ENCODE results near the gene PCNA. TPM values are rescaled to one million over a fixed set of nuclear protein-coding genes. Genes with fewer than 3 reads are reported as not detected.

PCNA gene
- polyA plus RNA-seq, 2 of the 4 experiments (the other 2 are of a cell fraction) = 445 to 450 TPM

DNA sequence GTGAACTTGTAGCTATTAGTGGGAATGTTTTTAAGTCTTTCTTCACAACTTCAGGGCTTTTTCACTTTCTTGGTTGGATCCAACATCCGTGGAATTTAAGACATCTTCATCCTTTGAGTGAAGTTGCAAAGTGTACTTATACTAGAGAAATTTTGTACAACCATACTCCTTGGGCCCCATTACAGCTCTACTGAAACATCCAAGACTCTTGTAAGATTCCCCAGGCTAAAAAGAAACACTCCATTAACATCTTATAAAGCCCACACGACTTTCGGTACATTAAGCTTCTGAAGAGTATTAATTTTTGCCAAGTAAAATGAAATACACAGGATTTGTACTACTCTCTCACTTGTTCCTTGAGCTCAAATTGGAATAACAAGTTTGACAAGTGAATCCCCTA, 5.4 kb downstream of the PCNA start:
- POLR2A ChIA-PET = no interaction called here
- Histone ChIP-seq H3K27ac (no peak overlapping the region), H3K4me3 (no peak overlapping the region), H3K4me2 (peak overlapping the region; percentile 84; the same call in 2 of the 3 replicates), H3K4me1 (peaks cover 35% of the 10 kb centered on the region), H3K9me3 (no peaks in the 10 kb centered on the region)
- no peak for ATAC-seq
- no peak for FAIRE-seq
- TF ChIP-seq ESRRA (IDR thresholded peaks at IDR 0.05; ENCODE audit: borderline replicate concordance, low read length) = no peak
- TF ChIP-seq MAZ (IDR thresholded peaks at IDR 0.05; ENCODE audit: borderline replicate concordance, low read depth, low read length) = no peak
- no peak for TF ChIP-seq POLR2AphosphoS2 (conservative IDR thresholded peaks at IDR 0.05; ENCODE audit: low read length)
- no peak for TF ChIP-seq JUNB (IDR thresholded peaks at IDR 0.05)
- no peak for TF ChIP-seq HDAC2 (IDR thresholded peaks at IDR 0.05)
- DNase-seq (ENCODE audit: low read depth in 1 of 2, low spot score in 1 of 2) = no peak
- CTCF ChIA-PET = interaction anchor here (0.9 to 1.5 kb wide), 2 partner anchors 13 to 91 kb away, joined by 3 to 4 read pairs; no protein-coding TSS in a partner anchor
- WGBS (ENCODE audit: missing lambda C conversion rate) = 92% methylated on average over 3 of the region's 3 CpGs

DNA sequence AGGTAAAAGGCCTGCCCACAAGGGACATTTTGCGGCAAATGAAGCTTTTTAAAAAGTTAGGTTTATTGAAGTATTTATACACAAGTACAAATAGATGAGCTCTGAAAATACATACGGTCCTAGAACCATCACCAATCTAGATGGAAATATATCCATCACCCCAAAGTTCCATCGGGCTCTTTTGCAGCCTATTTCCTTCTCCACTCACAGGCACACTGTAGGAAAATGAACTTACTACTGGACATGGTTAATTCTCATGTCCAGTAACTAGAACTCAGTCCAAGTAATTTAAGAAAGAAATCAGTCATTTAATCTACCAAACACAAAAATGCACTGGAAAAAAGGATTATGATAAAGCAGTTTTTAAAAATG, 6.2 kb downstream of the PCNA start:
- ATAC-seq (no peak), FAIRE-seq (no peak)
- H3K9me3 ChIP-seq = no peaks in the 10 kb centered on the region

DNA sequence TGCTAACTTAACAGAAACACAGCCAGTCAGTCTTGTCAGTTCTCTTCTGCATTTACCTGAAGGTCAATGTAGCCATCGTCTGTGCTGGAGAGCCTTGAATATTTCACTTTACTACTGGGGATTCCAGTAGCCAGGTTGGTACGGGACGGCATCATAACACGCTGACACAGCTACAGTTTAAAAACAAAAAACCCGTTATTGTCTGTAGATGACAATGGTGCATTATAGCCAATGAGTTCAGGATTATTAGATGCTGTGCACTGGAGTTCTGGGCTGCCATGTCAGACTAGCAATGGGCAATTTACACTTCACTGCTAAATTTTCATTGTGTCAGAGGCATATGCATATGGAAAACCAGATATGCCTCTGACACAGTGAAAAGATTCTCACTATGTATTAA, 10.5 kb downstream of the PCNA start:
- Histone ChIP-seq H3K4me3 (no peak overlapping the region), H3K9me3 (no peaks in the 10 kb centered on the region), H3K4me2 (no peak overlapping the region), H3K4me1 (peaks cover 13% of the 10 kb centered on the region), H3K27ac (no peak overlapping the region)
- 88% methylated on average over 5 of the region's 5 CpGs for WGBS (ENCODE audit: missing lambda C conversion rate)
- DNase-seq (ENCODE audit: low read depth in 1 of 2, low spot score in 1 of 2) = no peak
- ATAC-seq = no peak
- ChIA-PET POLR2A (no interaction called here), CTCF (interaction anchor here (1.0 to 1.7 kb wide), 3 partner anchors 9 to 83 kb away, joined by 4 to 7 read pairs (median 5); no protein-coding TSS in a partner anchor)
- FAIRE-seq = no peak
- TF ChIP-seq NFE2L2 (conservative IDR thresholded peaks at IDR 0.05; ENCODE audit: low read length) (no peak), FOSL2 (IDR thresholded peaks at IDR 0.05) (no peak), FOSL2 (CRISPR knock-in tag; IDR thresholded peaks at IDR 0.05) (no peak), KDM5A (IDR thresholded peaks at IDR 0.05) (no peak), EP300 (IDR thresholded peaks at IDR 0.05) (no peak), NR3C1 (IDR thresholded peaks at IDR 0.05) (no peak), RAD21 (conservative IDR thresholded peaks at IDR 0.05 in 1 of 2, IDR thresholded peaks at IDR 0.05 in 1 of 2) (no peak)

More for the DNA sequence above, 6.2 kb downstream of the PCNA start:
- Histone ChIP-seq H3K4me1 (peaks cover 35% of the 10 kb centered on the region), H3K4me3 (peak overlapping the region; percentile 65), H3K27ac (peak overlapping the region; percentile 86 to 88), H3K4me2 (peak overlapping the region; percentile 84)
- WGBS (ENCODE audit: missing lambda C conversion rate) = 37% methylated on average over 3 of the region's 3 CpGs
- no peak for DNase-seq (ENCODE audit: low read depth in 1 of 2, low spot score in 1 of 2)
- ChIA-PET POLR2A (no interaction called here), CTCF (interaction anchor here (1.5 kb wide), 1 partner anchor 12 kb away, joined by 4 read pairs; no protein-coding TSS in a partner anchor)
- no peak for TF ChIP-seq ZC3H11A (IDR thresholded peaks at IDR 0.05)
- no peak for TF ChIP-seq RNF2 (IDR thresholded peaks at IDR 0.05; ENCODE audit: borderline replicate concordance, low read depth)
- TF ChIP-seq EHMT2 (IDR thresholded peaks at IDR 0.05; ENCODE audit: low read depth) = no peak

DNA sequence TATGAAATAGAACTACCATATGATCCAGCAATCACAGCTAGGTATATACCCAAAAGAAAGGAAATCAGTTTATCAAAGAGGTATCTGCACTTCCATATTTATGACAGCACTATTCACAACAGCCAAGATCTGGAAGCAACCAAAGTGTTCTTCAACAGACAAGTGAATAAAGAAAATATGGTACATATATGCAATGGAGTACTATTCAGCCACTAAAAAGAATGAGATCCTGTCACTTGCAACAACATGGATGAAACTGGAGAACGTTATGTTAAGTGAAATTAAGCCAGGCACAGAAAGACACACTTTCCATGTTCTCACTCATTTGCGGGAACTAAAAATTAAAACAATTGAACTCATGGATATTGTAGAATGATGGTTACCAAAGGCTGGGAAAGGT, 15.3 kb downstream of the PCNA start:
- 95% methylated on average over 2 of the region's 2 CpGs for WGBS (ENCODE audit: missing lambda C conversion rate)
- peaks cover 10% of the 10 kb centered on the region; the same call in 2 of the 3 replicates for H3K4me1 ChIP-seq
- no peaks in the 10 kb centered on the region for H3K9me3 ChIP-seq
- CTCF ChIA-PET = interaction anchor here (1.2 to 3.9 kb wide), 2 partner anchors 10 to 48 kb away, joined by 3 to 20 read pairs; no protein-coding TSS in a partner anchor
- no peak for FAIRE-seq
- no peak overlapping the region for H3K4me3 ChIP-seq
- POLR2A ChIA-PET = no interaction called here
- H3K27ac ChIP-seq = no peak overlapping the region
- no peak for DNase-seq (ENCODE audit: low read depth in 1 of 2, low spot score in 1 of 2)
- no peak for ATAC-seq
- no peak overlapping the region for H3K4me2 ChIP-seq
- TF ChIP-seq HOXA7 (CRISPR knock-in tag; IDR thresholded peaks at IDR 0.05) (no peak), EP300 (IDR thresholded peaks at IDR 0.05) (no peak), TP53 (CRISPR knock-in tag; IDR thresholded peaks at IDR 0.05) (no peak), EHMT2 (IDR thresholded peaks at IDR 0.05; ENCODE audit: low read depth) (no peak), CHD2 (IDR thresholded peaks at IDR 0.05; ENCODE audit: low read length, partially characterized antibody) (no peak), HDAC2 (IDR thresholded peaks at IDR 0.05) (no peak), MYC (IDR thresholded peaks at IDR 0.05; ENCODE audit: borderline replicate concordance, low read length) (no peak)
- TF ChIP-seq, protein P1, sequence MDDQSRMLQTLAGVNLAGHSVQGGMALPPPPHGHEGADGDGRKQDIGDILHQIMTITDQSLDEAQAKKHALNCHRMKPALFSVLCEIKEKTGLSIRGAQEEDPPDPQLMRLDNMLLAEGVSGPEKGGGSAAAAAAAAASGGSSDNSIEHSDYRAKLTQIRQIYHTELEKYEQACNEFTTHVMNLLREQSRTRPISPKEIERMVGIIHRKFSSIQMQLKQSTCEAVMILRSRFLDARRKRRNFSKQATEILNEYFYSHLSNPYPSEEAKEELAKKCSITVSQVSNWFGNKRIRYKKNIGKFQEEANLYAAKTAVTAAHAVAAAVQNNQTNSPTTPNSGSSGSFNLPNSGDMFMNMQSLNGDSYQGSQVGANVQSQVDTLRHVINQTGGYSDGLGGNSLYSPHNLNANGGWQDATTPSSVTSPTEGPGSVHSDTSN (IDR thresholded peaks at IDR 0.05) = no peak

Measured in A549 (cell line).